BLaER1 (cell line): ENCODE results near the gene GSX1.

Source experiments
- H3K27ac ChIP-seq: shearing (Covaris generic); formaldehyde crosslinking; 2 replicates; pipeline ENCODE4 v1.8.1; 2022
- H3K27me3 ChIP-seq: shearing (Covaris generic); formaldehyde crosslinking; 2 replicates; pipeline ENCODE4 v1.8.1; 2022
- H3K36me3 ChIP-seq: shearing (Covaris generic); formaldehyde crosslinking; 2 replicates; pipeline ENCODE4 v1.8.1; 2022
- H3K4me1 ChIP-seq: shearing (Covaris generic); formaldehyde crosslinking; 2 replicates; pipeline ENCODE4 v1.8.1; 2022
- H3K4me2 ChIP-seq: shearing (Covaris generic); formaldehyde crosslinking; 2 replicates; pipeline ENCODE4 v1.8.1; 2022
- H3K4me3 ChIP-seq: shearing (Covaris generic); formaldehyde crosslinking; 2 replicates; pipeline ENCODE4 v1.8.1; 2022
- H3K9ac ChIP-seq: shearing (Covaris generic); formaldehyde crosslinking; 2 replicates; pipeline ENCODE4 v1.8.1; 2022
- H3K9me3 ChIP-seq: shearing (Covaris generic); formaldehyde crosslinking; 2 replicates; pipeline ENCODE4 v1.8.1; 2022
- H4K20me1 ChIP-seq: shearing (Covaris generic); formaldehyde crosslinking; 2 replicates; pipeline ENCODE4 v1.8.1; 2022
- Cebpa-rat ChIP-seq: shearing (Covaris generic); IDR thresholded peaks from 2 replicates; pipeline ENCODE4 v1.8.1; 2022

The GSX1 gene

GRCh38 chr13:27775943-27776342 is 16.3 kb upstream of the GSX1 start:
- Histone ChIP-seq H3K9ac (no peak overlapping the region), H3K4me2 (no peak overlapping the region), H3K36me3 (no peaks in the 10 kb centered on the region), H3K27me3 (no peaks in the 10 kb centered on the region), H4K20me1 (no peaks in the 10 kb centered on the region), H3K9me3 (no peaks in the 10 kb centered on the region), H3K4me3 (no peak overlapping the region), H3K27ac (no peak overlapping the region), H3K4me1 (peaks cover 10% of the 10 kb centered on the region; the same call in 1 of the 2 replicates)
- TF ChIP-seq Cebpa-rat: no peak

DNA sequence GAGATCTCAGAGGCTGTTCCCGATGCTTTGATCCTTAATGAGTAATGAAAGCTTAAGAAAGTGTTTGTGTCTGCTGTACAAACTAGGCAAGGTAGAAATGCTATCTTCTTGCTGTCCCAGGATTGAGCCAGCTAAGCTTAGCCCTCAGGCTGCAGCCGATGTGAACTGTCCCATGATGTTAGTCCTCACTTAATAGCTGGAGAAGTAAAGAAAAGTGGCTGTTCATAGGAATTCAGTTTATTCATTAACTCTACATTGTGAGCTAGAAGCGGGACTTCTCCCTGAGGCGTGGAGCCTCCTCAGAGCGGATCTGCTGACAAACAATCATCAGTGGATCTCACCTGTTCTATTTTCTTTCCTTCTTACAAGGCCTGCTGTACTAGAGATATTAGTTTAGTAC is 10.1 kb upstream of the GSX1 start:
- Histone ChIP-seq H3K4me2 (no peak overlapping the region), H3K9me3 (no peaks in the 10 kb centered on the region), H3K4me3 (no peak overlapping the region), H3K4me1 (no peaks in the 10 kb centered on the region), H3K9ac (no peak overlapping the region), H3K27ac (no peak overlapping the region), H4K20me1 (no peaks in the 10 kb centered on the region), H3K27me3 (0 out of 2 replicates have a peak, but pooled peaks cover 4% of the 10 kb centered on the region), H3K36me3 (no peaks in the 10 kb centered on the region)
- TF ChIP-seq Cebpa-rat: no peak

- no peak for TF ChIP-seq Cebpa-rat
- no peak overlapping the region for H3K4me2 ChIP-seq
- no peak overlapping the region for H3K27ac ChIP-seq
- no peaks in the 10 kb centered on the region for H3K4me1 ChIP-seq
- H3K27me3 ChIP-seq: peaks cover 13% of the 10 kb centered on the region; the same call in 1 of the 2 replicates
- H4K20me1 ChIP-seq: no peaks in the 10 kb centered on the region
- no peaks in the 10 kb centered on the region for H3K36me3 ChIP-seq
- H3K9ac ChIP-seq: no peak overlapping the region
- no peak overlapping the region for H3K4me3 ChIP-seq
- H3K9me3 ChIP-seq: no peaks in the 10 kb centered on the region
Observed at GRCh38 chr13:27783111-27783510, 9.2 kb upstream of the GSX1 start.

DNA sequence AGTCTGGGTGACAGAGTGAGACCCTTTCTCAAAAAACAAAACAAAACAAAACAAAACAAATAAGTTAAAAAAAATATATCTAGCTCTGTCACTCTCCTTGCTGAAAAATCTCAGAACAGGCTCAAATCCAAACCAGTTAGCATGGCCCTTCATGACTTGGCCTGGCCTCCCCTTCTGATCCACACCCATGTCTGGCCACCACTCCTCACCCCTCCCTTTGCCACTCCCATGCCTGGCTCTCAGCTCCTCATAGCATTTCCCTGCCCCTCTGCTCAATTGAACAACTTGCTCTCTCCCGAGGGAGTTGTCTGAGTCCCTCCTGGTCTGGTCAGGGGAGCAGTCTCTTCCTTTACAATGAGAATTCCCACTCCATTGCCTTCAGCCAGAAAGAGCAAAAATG is 4.0 kb upstream of the GSX1 start:
- Histone ChIP-seq H3K36me3 (no peaks in the 10 kb centered on the region), H3K4me3 (no peak overlapping the region), H3K4me1 (no peaks in the 10 kb centered on the region), H3K4me2 (no peak overlapping the region), H4K20me1 (no peaks in the 10 kb centered on the region; the same call in 1 of the 2 replicates), H3K9ac (no peak overlapping the region), H3K9me3 (peaks cover 45% of the 10 kb centered on the region), H3K27ac (no peak overlapping the region), H3K27me3 (peaks cover 65% of the 10 kb centered on the region)
- no peak for TF ChIP-seq Cebpa-rat

GRCh38 chr13:27789153-27789494 is 3.2 kb upstream of the GSX1 start:
- H3K4me2 ChIP-seq: no peak overlapping the region
- no peaks in the 10 kb centered on the region for H3K36me3 ChIP-seq
- no peak for TF ChIP-seq Cebpa-rat
- H3K4me1 ChIP-seq: no peaks in the 10 kb centered on the region
- no peak overlapping the region for H3K27ac ChIP-seq
- H3K9ac ChIP-seq: no peak overlapping the region
- no peaks in the 10 kb centered on the region; the same call in 1 of the 2 replicates for H4K20me1 ChIP-seq
- no peak overlapping the region for H3K4me3 ChIP-seq
- peaks cover 73% of the 10 kb centered on the region for H3K27me3 ChIP-seq
- peaks cover 54% of the 10 kb centered on the region for H3K9me3 ChIP-seq

DNA sequence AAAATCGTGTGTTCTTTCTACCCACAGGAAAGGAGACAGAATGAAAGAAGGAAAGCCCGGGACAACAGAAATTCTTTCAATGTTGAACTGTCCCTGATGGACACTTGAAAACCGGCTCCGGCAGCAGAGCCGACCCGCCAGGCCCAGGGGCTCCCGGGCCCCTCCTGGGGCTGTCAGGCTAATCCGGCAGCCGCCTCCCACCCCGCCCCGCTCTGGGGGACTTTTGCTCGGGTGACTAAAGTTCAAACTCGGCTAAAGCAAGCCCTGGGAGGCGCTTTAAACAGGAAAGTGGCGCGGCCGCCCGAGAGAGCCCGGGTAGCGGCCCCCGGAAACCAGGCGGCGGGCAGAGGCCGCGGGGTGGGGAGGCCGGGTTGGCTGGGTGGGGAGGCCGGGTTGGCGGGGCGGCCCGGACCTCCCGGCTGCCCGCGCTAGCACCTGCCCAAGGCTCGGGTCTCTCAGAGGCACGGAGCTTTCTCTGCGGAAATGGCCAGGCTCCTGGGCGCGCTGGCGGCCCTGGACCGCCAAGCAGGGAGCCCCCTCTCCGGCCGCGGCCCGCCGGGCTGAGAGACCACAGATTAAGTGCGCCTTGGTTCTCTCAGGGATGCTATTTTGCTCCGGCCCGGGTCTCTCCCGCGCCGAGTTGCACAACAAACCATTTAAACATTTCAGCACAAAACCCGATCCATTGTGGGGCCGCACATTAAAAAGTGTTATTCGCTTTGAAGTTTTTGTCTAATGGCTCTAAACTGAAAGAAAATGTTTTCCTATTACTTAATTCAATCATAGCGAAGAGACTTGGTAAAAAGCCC is 2.6 kb upstream of the GSX1 start:
- TF ChIP-seq Cebpa-rat: no peak
- no peak overlapping the region for H3K9ac ChIP-seq
- peaks cover 60% of the 10 kb centered on the region for H3K9me3 ChIP-seq
- H3K27me3 ChIP-seq: peaks cover 79% of the 10 kb centered on the region
- no peaks in the 10 kb centered on the region; the same call in 1 of the 2 replicates for H4K20me1 ChIP-seq
- no peaks in the 10 kb centered on the region for H3K36me3 ChIP-seq
- no peak overlapping the region for H3K4me2 ChIP-seq
- no peak overlapping the region for H3K4me3 ChIP-seq
- H3K27ac ChIP-seq: no peak overlapping the region
- H3K4me1 ChIP-seq: no peaks in the 10 kb centered on the region

GRCh38 chr13:27790523-27790922 is 1.8 kb upstream of the GSX1 start:
- TF ChIP-seq Cebpa-rat: no peak
- no peak overlapping the region for H3K4me3 ChIP-seq
- H3K9me3 ChIP-seq: peaks cover 68% of the 10 kb centered on the region
- H3K27me3 ChIP-seq: peaks cover 87% of the 10 kb centered on the region
- H3K9ac ChIP-seq: no peak overlapping the region
- no peaks in the 10 kb centered on the region for H3K36me3 ChIP-seq
- no peak overlapping the region for H3K27ac ChIP-seq
- no peaks in the 10 kb centered on the region; the same call in 1 of the 2 replicates for H4K20me1 ChIP-seq
- no peak overlapping the region; the same call in 1 of the 2 replicates for H3K4me2 ChIP-seq
- H3K4me1 ChIP-seq: no peaks in the 10 kb centered on the region

GRCh38 chr13:27791146-27791900 is 960 bp upstream of the GSX1 start:
- Histone ChIP-seq H3K27me3 (peaks cover 95% of the 10 kb centered on the region), H3K4me2 (peak overlapping the region; percentile 60), H3K36me3 (no peaks in the 10 kb centered on the region), H3K4me1 (no peaks in the 10 kb centered on the region), H4K20me1 (peaks cover 3% of the 10 kb centered on the region; the same call in 1 of the 2 replicates), H3K4me3 (peak overlapping the region; percentile 36), H3K27ac (no peak overlapping the region), H3K9me3 (peaks cover 69% of the 10 kb centered on the region), H3K9ac (no peak overlapping the region)
- TF ChIP-seq Cebpa-rat: no peak

DNA sequence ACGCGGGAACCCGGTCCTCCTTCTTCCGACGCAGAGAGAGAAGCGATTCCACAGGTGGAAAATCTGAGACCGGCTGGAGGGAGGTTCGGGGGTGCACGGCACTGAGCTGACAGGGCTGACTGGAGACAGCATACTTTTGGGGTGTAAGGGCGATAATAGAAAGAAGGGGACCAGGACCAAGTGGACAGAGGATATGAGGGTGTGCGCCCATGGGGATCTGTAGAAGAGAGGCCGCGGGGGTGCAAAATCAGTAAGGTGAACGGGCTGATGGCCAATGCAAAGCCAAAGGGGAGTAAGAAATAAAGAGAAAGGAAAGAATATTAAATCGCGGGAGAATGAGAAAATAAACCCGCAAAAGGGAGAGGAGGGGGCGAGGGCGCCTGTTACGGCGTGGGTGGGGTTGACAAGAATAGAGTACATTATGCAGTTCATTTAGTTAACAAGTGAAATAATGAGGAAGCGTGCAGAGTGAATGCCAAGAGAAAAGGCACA is 336 bp upstream of the GSX1 start:
- H3K27ac ChIP-seq: no peak overlapping the region
- no peak overlapping the region for H3K9ac ChIP-seq
- no peaks in the 10 kb centered on the region for H3K36me3 ChIP-seq
- no peak for TF ChIP-seq Cebpa-rat
- H3K4me2 ChIP-seq: no peak overlapping the region
- peaks cover 100% of the 10 kb centered on the region for H3K27me3 ChIP-seq
- H4K20me1 ChIP-seq: peaks cover 6% of the 10 kb centered on the region; the same call in 1 of the 2 replicates
- no peaks in the 10 kb centered on the region for H3K4me1 ChIP-seq
- H3K9me3 ChIP-seq: peaks cover 72% of the 10 kb centered on the region
- H3K4me3 ChIP-seq: peak overlapping the region; percentile 36; the same call in 1 of the 2 replicates
